IPS-18c (cell line): Measurements from ENCODE around the gene TSHZ2.

Experiments used
- H3K4me3 ChIP-seq: 2 replicates; pipeline ENCODE4 v1.7.0; 2013; ENCODE audit warnings: low read depth, mild to moderate bottlenecking, low read length, moderate library complexity; ENCODE audit not compliant: insufficient read depth
- H3K9me3 ChIP-seq: one replicate; pipeline ENCODE4 v1.6.1; 2013; ENCODE audit warnings: mild to moderate bottlenecking, low read length, moderate library complexity; ENCODE audit not compliant: control insufficient read depth, insufficient read depth

The TSHZ2 gene

DNA sequence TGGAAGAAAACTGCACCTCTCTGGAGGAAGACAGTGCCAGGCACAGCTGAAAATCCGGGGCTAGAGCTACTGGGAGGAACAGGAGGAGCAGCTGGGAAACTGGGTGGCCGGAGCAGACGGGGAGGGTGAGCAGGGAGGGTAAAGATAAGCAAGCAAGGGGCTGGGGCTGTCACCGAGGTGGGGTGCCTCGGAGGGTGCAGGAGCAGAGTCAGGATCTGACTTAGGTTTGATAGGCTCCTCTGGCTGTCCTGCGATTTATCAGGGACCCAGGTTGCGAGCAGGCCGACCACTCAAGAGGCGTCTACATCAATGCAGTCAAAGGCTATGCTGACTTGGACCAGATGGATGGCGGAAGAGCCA, 12.3 kb downstream of the TSHZ2 start:
- Histone ChIP-seq H3K9me3 (no peaks in the 10 kb centered on the region), H3K4me3 (no peak overlapping the region)

DNA sequence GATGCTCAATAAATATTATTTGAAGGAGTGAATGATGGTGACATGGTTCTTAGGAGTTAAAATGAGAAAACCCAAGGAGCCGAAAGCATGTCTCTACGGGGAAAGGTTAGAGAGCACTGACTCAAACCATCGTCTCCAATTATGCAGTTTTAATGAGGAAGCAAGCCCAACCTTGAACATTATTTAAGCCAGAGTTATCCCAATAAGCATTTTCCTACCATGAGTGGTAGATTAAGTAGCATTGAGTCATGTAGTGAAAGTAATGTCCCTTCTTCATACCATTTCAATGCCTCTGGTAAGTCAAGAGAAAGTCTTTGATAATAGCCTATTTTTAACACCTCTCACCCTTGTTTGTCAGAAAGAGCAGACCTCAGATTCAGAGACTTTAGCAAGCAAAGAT, 13.5 kb downstream of the TSHZ2 start:
- H3K4me3 ChIP-seq = no peak overlapping the region
- no peaks in the 10 kb centered on the region for H3K9me3 ChIP-seq

DNA sequence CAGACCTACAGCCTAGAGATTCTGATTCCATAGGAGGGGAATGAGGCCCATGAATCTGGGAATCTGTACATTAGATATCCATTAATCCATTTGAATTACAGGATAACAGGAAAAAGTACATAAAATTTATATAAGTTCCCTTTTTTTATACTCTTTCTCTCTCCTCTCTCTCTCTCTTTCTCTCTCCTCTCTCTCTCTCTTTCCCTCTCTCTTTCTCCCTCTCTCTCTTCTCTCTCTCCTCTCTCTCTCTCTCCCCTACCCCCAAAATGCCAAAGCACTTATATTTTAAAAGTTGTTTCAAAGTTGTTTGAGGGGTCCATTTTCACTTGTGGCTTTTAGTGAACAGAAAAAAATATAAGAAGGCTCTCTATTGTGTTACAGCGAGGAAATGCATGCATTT, 15.1 kb downstream of the TSHZ2 start:
- Histone ChIP-seq H3K9me3 (no peaks in the 10 kb centered on the region), H3K4me3 (no peak overlapping the region)

DNA sequence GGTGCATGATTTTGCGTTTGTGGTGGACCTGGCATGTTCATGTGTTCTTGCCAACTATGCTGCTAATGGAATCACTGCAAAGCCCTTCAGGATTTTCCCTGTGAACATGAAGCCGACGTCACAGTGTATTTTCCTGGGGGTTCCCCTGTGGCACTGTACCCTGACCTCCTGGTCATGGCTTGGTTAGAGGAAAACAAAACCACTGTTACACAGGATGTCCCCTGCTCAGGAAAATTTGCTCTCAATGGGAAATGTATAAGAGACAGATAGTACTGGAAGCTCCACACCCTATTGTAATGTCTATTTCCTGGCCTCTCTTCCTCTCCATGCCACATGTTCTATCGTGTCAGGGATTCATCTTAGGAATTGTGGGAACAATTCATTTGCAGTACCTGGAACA, 19.7 kb downstream of the TSHZ2 start:
- H3K4me3 ChIP-seq = no peak overlapping the region
- no peaks in the 10 kb centered on the region for H3K9me3 ChIP-seq

DNA sequence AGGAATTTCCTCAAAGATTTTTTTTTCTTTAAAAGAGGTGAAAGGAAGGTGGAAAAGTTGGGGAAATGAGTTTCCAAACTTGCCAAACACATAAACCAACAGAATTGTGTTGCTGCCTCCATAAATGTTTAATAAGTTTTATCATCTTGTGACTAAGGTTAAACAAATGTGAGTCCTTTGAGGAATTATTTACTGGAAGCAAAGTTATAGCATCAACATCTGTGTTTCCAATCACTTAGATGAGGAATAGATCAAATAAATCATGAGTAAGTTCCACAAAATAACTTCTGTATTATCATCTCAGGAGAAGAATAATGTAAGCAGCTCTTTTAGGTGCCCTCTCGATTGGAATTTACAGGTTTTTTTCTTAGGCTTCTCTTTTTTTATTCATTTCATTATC, 20.5 kb downstream of the TSHZ2 start:
- no peak overlapping the region for H3K4me3 ChIP-seq
- H3K9me3 ChIP-seq = no peaks in the 10 kb centered on the region

DNA sequence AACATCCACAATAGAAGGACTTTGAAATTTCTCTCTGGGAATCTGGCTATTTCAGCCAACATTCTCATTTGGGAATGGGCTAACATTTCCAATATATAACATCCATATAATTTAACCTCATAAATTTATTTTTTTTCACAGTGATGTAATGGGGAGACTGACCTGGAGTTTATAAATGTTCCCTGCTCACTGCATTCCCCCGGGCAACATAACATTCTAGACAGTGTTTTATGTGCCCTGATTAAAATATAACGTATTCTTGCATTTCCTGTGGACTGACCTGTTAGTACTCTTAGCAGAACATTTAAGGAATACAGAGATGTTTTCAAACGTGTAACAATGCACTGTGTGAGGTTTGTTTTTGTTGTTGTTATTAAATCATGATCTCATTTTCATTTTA, 20.9 kb downstream of the TSHZ2 start:
- no peaks in the 10 kb centered on the region for H3K9me3 ChIP-seq
- H3K4me3 ChIP-seq = no peak overlapping the region

DNA sequence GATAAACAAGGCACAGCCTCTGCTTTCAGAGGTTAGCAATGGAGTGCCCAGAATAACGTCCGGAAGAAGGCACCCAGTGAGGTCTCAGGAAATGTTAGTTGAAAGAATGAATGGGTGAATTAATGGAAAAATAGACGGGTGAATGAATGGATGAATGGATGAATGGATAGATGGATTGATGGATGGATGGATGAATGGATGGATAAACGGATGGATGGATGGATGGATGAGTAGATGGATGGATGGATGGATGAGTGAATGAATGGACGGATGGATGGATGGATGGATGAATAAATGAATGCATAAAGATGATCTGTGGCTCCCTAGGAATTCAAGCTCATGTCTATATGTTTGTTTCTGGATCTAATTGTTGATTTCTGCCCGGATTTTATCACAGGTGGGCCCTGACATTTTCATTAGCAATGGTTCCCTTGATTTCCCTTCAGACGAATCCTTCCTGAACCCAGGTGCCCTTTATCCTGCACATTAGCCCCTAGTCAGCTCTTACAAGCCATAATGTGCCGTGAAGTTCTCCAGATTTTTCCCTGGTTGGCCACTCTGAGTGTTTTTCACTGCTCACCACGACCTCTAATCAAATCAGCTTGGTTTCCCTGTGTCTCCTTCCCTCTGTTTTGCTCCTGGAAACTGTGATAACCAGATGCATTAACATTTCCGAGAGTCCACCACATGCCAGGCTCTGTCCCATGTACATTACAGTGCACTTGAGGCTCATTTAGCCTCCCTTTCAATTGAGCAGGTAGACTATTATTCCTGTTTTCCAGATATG, 22.2 kb downstream of the TSHZ2 start:
- Histone ChIP-seq H3K4me3 (no peak overlapping the region), H3K9me3 (no peaks in the 10 kb centered on the region)

DNA sequence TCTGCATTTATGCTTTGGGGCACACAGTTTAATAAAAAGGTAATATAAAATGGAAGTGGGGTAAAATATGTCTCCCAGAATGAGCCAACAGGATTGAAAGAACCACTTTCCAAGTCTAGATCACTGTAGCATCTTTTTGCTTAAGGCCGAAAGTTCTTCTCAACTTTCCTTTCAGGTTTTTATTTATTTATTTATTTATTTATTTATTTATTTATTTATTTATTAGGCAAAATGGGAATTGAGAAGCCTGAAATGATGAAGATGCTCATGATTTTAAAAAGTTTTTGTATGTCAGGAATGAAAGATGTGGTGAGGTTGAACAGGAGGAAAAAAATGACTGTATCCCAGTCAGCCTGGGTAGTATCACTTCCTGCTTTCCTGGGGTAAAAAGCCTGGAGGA, 24.0 kb downstream of the TSHZ2 start:
- Histone ChIP-seq H3K4me3 (no peak overlapping the region), H3K9me3 (no peaks in the 10 kb centered on the region)

DNA sequence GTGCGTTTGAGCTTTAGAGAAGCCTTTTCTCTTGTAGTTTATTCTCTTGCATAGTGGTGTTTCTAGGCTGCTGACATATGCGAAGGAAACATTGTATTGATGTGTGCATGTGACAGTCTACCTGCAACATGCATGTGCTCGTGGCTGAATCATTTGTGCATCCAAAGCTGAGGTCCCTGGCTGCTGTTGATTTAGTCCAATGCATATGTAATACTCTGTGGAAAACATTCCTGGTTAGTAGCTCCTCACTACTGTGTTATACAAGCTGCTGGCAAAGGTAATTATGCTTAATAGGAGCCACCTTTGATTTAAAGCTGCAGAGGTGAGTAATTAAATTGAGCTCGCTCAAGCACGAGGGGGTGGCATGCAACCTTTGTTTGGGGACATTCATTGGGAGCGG, 24.5 kb downstream of the TSHZ2 start:
- no peak overlapping the region for H3K4me3 ChIP-seq
- no peaks in the 10 kb centered on the region for H3K9me3 ChIP-seq

DNA sequence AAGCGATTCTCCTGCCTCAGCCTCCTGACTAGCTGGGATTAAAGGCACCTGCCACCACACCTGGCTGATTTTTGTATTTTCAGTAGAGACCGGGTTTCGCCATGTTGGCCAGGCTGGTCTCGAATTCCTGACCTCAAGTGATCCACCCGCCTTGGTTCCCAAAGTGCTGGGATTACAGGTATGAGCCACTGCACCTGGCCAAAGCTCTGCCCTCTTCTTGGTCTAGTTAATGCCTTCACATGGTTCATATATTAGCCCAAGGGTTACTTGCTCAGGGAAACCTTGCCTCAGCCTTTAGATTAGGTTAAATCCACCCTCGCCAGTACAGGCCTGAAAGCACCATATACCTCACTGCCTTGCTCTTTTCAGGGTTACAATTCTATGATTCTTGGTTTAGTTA, 26.1 kb downstream of the TSHZ2 start:
- Histone ChIP-seq H3K9me3 (no peaks in the 10 kb centered on the region), H3K4me3 (no peak overlapping the region)

DNA sequence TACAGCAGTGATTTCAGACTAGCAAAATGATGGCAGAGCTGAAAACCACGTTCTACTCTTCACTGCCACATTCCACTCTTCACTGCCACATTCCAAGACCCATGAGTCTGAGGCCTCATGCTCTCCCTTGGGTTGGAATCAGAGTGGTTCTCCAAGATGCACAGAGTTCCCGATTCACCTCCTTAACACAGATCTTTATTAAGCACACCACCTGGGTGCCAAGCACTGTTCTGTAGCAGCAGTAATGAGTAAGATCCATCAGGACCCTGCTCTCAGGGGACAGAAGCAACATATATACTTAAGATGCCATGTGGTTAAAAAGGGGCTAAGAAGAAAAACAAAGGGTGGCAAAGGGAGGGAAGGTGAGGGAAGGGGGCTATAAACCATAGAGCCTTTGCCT, 26.9 kb downstream of the TSHZ2 start:
- no peak overlapping the region for H3K4me3 ChIP-seq
- H3K9me3 ChIP-seq = no peaks in the 10 kb centered on the region

DNA sequence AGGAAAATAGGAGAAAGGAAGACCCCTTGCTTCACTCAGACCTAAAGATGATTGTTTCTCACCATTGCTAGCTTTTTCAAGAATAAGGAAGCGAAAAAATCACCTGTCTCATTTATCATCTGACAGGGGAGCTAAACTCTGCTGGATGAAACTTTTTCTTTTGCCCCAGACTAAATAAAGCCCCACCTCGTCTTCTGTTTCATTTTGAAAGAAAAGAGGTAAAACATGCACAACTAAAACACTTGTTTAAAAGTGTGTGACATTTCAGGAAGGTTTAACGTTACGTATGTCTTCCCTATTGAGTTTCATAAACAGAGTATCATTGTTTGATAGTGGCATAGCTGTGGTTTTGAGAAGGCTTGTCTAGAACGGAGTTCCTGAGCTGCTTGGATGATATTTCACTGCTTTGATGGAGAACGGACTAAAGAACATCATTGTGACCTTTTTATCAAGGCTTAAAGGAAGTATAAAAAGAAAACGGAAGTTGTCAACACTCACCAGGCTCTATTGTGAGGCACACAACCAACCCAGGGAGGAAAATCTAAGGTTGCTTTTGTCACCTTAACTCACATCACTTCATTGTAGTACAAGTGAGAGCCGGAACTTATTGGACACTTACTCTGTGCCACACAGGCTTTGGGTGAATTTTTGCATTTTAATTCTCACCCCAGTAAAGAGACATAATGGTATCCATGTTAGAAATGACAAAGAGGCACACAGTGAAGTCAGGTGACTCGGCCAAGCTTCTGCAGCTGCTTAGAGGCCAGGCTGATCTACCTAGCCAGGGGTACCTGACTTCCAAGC, 29.5 kb downstream of the TSHZ2 start:
- no peak overlapping the region for H3K4me3 ChIP-seq

DNA sequence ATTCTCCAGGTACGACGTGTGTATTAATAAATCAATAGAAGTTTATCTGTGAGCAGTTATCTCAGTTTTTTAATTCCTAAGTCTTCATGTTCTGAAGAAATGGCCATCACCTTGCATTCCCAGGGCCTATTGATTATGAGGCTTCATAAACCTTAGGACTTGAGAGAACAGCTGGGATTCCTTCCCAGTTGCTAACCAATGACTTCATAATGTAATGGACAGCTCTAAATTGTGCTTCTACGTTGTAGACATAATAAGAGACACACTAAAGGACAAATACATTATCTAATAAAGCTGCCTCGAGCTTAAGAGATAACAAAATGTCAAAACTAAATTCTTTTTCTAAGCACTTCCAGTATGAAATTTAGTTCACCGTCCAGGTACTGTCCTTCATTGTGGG, 30.6 kb downstream of the TSHZ2 start:
- H3K9me3 ChIP-seq = no peaks in the 10 kb centered on the region
- no peak overlapping the region for H3K4me3 ChIP-seq

More for the DNA sequence above, 29.5 kb downstream of the TSHZ2 start:
- H3K9me3 ChIP-seq = no peaks in the 10 kb centered on the region

DNA sequence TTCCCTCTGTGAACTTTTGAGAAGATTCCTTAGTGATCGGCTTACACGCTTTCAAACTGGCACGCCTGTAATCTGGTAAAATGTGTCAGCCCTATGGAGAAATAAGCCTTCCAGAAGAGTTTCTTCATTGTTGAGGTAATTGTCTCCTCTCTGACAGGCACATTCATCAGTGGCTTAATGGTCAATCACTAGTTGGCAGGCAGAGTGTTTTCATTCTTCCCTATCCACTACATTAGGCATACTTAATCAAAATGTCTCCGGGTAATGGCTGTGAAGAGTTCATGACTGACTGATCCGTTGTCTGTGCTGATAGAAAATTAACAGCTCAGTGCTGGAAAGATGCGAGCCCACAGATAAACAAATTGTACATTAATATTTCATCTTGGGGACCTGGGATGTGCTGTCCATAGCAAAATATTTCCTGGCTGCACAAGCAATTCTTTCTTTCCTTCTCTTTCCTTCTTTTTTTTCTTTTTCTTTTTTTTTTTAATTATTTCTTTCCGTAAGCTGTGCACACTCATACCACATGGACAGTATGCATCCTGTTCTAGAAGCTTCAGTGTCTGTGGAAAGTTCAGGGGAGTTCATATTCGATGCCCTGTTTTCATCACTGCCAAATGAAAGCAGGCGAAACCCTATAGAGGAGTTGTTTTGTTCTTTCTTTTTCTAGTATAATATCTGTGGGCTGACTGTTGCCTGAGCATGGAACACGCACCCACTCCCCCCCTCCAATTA, 31.4 kb downstream of the TSHZ2 start:
- no peaks in the 10 kb centered on the region for H3K9me3 ChIP-seq
- H3K4me3 ChIP-seq = no peak overlapping the region

DNA sequence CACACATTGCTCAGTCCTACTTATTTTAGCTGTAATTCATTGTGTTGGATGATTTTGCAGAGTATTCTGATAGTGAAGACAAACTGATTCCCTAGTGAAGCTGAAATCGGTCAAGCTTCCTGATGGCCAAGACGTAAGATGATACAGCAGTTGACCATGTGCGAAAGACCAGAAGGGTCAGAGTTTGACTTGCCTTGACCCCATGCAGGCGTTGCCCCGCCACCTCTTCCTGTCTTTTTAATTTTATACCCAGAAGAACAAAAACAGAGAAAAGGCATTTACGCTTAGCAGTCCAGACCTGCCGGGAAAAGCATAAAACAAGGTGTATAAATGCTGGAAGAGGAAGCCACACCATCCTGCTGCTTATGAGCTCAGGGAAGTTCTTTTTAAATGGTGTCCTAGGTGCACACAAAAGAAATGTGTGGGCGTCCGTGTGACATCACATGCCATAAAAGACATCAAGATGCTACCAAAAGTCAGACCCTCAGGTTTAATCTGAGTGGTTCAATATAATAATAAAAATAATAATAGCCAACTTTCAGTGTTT, 32.2 kb downstream of the TSHZ2 start:
- H3K4me3 ChIP-seq = no peak overlapping the region

DNA sequence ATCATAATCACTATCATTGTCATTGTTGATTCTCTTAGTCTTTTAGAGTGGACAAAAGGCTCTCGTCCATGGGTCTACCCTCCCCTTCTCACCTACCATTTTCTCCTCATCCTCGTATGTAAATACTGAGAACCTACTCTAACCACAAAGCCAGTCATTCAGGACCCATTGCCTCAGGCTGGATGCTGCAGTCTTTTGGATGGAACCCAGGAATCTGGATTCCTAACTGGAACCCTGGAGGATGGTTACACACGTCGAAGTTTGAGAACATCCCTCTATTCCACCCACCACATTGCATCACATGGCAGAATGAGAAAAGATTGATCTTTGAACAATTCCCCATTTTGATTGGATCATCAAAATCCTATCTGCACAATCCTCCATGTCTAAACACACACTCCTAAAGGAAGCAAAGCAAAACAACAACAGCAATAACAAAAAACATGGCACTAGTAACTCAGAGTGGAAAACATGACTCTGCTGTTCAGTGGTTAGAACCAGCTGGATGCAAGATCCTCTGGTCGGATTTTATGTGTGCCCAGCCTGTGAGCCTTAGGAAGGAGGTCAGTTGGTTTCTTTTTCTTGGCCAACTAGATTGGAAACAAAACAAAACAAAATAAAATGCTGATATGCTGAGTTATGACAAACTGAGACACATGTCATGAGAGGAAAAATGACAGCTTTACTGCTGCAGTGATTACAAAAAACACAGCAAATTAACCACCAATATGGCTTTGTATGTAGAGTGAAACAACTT, 38.0 kb downstream of the TSHZ2 start:
- H3K4me3 ChIP-seq = no peak overlapping the region
- no peaks in the 10 kb centered on the region for H3K9me3 ChIP-seq

More for the DNA sequence above, 32.2 kb downstream of the TSHZ2 start:
- no peaks in the 10 kb centered on the region for H3K9me3 ChIP-seq

DNA sequence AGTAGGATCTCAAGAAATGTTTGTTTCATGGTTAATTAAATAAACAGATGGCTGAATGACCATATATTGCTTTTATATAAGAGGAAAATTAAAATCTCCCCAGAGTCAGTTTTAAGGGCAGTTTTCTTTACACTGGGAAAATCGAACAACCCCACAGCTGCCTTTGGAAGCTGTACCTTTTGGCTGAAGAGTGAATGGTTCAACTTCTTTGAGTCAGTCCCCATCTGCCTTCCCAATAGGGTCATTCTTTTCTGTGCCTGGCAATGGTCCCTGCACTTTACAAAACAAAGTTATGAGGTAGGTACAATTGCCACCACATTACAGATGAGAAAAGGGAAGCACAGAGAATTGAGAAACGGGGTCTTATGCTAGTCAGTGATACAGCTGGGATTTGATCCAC, 39.5 kb downstream of the TSHZ2 start:
- no peak overlapping the region for H3K4me3 ChIP-seq

More for the DNA sequence above, 39.5 kb downstream of the TSHZ2 start:
- H3K9me3 ChIP-seq = no peaks in the 10 kb centered on the region
